K562 (cell line): ENCODE data around the gene PLIN5. TPM values are rescaled to one million over a fixed set of nuclear protein-coding genes. Genes with fewer than 3 reads are reported as not detected.

Experiments
- CREBBP ChIP-seq: IDR thresholded peaks from one replicate; pipeline ENCODE4 v1.6.1; 2012; ENCODE audit warnings: low read depth, mild to moderate bottlenecking, control low read depth, inconsistent platforms, low read length
- DIDO1 ChIP-seq: fragments of 450-650 bp; IDR thresholded peaks from 2 replicates; pipeline ENCODE4 v1.6.1; 2016; ENCODE audit warnings: low read depth, missing biosample characterization, missing genetic modification characterization
- KDM5B ChIP-seq: fragments of 200-600 bp; sonication (generic); IDR thresholded peaks from 2 replicates; pipeline ENCODE4 v1.6.1; 2012; ENCODE audit warnings: low read depth, mild to moderate bottlenecking, moderate library complexity, low read length, control low read depth, inconsistent platforms; ENCODE audit not compliant: insufficient replicate concordance
- MITF ChIP-seq: IDR thresholded peaks from 2 replicates; pipeline ENCODE4 v1.6.1; 2014; ENCODE audit warnings: antibody characterized with exemption
- RAD51 ChIP-seq: fragments of 450-650 bp; IDR thresholded peaks from 2 replicates; pipeline ENCODE4 v1.7.1; 2016; ENCODE audit warnings: low read depth, mild to moderate bottlenecking, borderline replicate concordance
- RBM25 ChIP-seq: fragments of 200-400 bp; formaldehyde crosslinking; IDR thresholded peaks from 2 replicates; pipeline ENCODE4 v1.6.1; 2018; ENCODE audit warnings: low read length, low read depth, moderate library complexity; ENCODE audit not compliant: severe bottlenecking
- RUNX1 ChIP-seq: sonication (generic); IDR thresholded peaks from 2 replicates; pipeline ENCODE4 v1.6.1; 2016; ENCODE audit warnings: antibody characterized with exemption, low read depth
- SFPQ ChIP-seq: fragments of 200-400 bp; formaldehyde crosslinking; IDR thresholded peaks from 2 replicates; pipeline ENCODE4 v1.6.1; 2017; ENCODE audit warnings: mild to moderate bottlenecking, low read depth, low read length, moderate library complexity
- TEAD2 ChIP-seq: fragments of 450-650 bp; IDR thresholded peaks from 2 replicates; pipeline ENCODE4 v1.6.1; 2016; ENCODE audit warnings: missing genetic modification characterization, control low read depth, missing compliant biosample characterization
- ZNF232 ChIP-seq: sonication (generic); formaldehyde crosslinking; IDR thresholded peaks from 2 replicates; pipeline ENCODE4 v1.8.0; 2022; ENCODE audit warnings: mild to moderate bottlenecking, missing genetic modification reagents
- ZNF398 ChIP-seq: fragments of 250-450 bp; sonication (Bioruptor Pico); IDR thresholded peaks from 2 replicates; pipeline ENCODE4 v1.8.0; 2021; ENCODE audit warnings: moderate library complexity, mild to moderate bottlenecking, inconsistent platforms
- ZNF507 ChIP-seq: conservative IDR thresholded peaks from 2 replicates; pipeline ENCODE4 v1.6.1; 2017; ENCODE audit warnings: missing genetic modification characterization, missing compliant biosample characterization
- polyA plus RNA-seq, 8 experiments: library from polyadenylated mRNA; depleted of rRNA in 4 of 8; stranded (reverse) in 5 of 8; unstranded in 3 of 8; fragments of >200 nt; fragmentation: Nextera tagmentation in 2 of 8; fragmentation: Illumina TruSeq in 1 of 8; extraction: Ambion mirVana in 2 of 8; extraction: Trizol in 1 of 8; gene quantifications; 2 replicates each; pipeline versions ENCODE4 v1.2.1 to v1.2.3, GENCODE V29; 2011 to 2014; ENCODE audit warnings: inconsistent platforms in 1 of 8, missing spikeins in 1 of 8
- total RNA-seq, 7 experiments: library from RNA; depleted of rRNA in 6 of 7; stranded (reverse); fragments of >200 nt in 6 of 7; fragmentation: Illumina TruSeq in 2 of 7; extraction: Trizol in 2 of 7; gene quantifications; 2 replicates each; pipeline versions ENCODE4 v1.2.1 to v1.2.3, GENCODE V29; 2011 to 2021; ENCODE audit warnings: low replicate concordance in 1 of 7
- TF ChIP-seq, protein P1 (sequence below): fragments of 200-800 bp; sonication (Bioruptor generic); IDR thresholded peaks from 2 replicates; pipeline ENCODE4 v1.6.1; 2017; ENCODE audit warnings: missing genetic modification characterization, missing compliant biosample characterization
- TF ChIP-seq, protein P2 (sequence below): sonication (generic); formaldehyde crosslinking; IDR thresholded peaks from 2 replicates; pipeline ENCODE4 v1.8.0; 2022; ENCODE audit warnings: mild to moderate bottlenecking, low read depth, missing genetic modification reagents
- TF ChIP-seq, protein P3 (sequence below): fragments of 200-800 bp; sonication (Bioruptor generic); IDR thresholded peaks from 2 replicates; pipeline ENCODE4 v1.6.1; 2017; ENCODE audit warnings: missing genetic modification characterization, missing compliant biosample characterization

The PLIN5 gene
- total and polyA plus RNA-seq, 9 of the 15 experiments (the other 6 are each of a cell fraction or from before 2014, with no cell fraction given) = 0.04 to 1.3 (median 0.50) TPM

- TF ChIP-seq, protein P1, sequence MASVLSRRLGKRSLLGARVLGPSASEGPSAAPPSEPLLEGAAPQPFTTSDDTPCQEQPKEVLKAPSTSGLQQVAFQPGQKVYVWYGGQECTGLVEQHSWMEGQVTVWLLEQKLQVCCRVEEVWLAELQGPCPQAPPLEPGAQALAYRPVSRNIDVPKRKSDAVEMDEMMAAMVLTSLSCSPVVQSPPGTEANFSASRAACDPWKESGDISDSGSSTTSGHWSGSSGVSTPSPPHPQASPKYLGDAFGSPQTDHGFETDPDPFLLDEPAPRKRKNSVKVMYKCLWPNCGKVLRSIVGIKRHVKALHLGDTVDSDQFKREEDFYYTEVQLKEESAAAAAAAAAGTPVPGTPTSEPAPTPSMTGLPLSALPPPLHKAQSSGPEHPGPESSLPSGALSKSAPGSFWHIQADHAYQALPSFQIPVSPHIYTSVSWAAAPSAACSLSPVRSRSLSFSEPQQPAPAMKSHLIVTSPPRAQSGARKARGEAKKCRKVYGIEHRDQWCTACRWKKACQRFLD (CRISPR knock-in tag) = peak; percentile 64; the same call in 1 of the 2 replicates
- TF ChIP-seq MITF (no peak), CREBBP (no peak), KDM5B (peak; percentile 96), RAD51 (no peak), TEAD2 (tag) (no peak; the same call in 1 of the 2 replicates), SFPQ (no peak), ZNF398 (no peak), DIDO1 (tag) (no peak), RBM25 (no peak), ZNF507 (no peak), ZNF232 (CRISPR knock-in tag) (no peak), RUNX1 (no peak)
- TF ChIP-seq, protein P2, sequence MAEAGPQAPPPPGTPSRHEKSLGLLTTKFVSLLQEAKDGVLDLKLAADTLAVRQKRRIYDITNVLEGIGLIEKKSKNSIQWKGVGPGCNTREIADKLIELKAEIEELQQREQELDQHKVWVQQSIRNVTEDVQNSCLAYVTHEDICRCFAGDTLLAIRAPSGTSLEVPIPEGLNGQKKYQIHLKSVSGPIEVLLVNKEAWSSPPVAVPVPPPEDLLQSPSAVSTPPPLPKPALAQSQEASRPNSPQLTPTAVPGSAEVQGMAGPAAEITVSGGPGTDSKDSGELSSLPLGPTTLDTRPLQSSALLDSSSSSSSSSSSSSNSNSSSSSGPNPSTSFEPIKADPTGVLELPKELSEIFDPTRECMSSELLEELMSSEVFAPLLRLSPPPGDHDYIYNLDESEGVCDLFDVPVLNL = no peak
- TF ChIP-seq, protein P3, sequence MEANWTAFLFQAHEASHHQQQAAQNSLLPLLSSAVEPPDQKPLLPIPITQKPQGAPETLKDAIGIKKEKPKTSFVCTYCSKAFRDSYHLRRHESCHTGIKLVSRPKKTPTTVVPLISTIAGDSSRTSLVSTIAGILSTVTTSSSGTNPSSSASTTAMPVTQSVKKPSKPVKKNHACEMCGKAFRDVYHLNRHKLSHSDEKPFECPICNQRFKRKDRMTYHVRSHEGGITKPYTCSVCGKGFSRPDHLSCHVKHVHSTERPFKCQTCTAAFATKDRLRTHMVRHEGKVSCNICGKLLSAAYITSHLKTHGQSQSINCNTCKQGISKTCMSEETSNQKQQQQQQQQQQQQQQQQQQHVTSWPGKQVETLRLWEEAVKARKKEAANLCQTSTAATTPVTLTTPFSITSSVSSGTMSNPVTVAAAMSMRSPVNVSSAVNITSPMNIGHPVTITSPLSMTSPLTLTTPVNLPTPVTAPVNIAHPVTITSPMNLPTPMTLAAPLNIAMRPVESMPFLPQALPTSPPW (CRISPR knock-in tag) = peak; percentile 77
These were observed 4.9 kb upstream of the PLIN5 start, which contains the start of gene LRG1 (continued) for GRCh38 chr19:4539693-4540581.
